PC-3 (cell line): ENCODE data around the gene CCDC91.

Experiments
- CTCF ChIP-seq: fragments of 300-600 bp; sonication (generic); conservative IDR thresholded peaks from 2 replicates; pipeline ENCODE4 v1.5.1; 2017; ENCODE audit warnings: antibody characterized with exemption, low read depth, mild to moderate bottlenecking, low read length
- EZH2 ChIP-seq: fragments of 300-600 bp; sonication (generic); IDR thresholded peaks from one replicate; pipeline ENCODE4 v1.6.1; 2017; ENCODE audit warnings: antibody characterized with exemption, mild to moderate bottlenecking, low read length; ENCODE audit not compliant: unreplicated experiment
- EZH2phosphoT487 ChIP-seq: fragments of 300-600 bp; sonication (generic); IDR thresholded peaks from 2 replicates; pipeline ENCODE4 v1.6.1; 2018; ENCODE audit warnings: mild to moderate bottlenecking, antibody characterized with exemption, low read length, borderline replicate concordance

DNA sequence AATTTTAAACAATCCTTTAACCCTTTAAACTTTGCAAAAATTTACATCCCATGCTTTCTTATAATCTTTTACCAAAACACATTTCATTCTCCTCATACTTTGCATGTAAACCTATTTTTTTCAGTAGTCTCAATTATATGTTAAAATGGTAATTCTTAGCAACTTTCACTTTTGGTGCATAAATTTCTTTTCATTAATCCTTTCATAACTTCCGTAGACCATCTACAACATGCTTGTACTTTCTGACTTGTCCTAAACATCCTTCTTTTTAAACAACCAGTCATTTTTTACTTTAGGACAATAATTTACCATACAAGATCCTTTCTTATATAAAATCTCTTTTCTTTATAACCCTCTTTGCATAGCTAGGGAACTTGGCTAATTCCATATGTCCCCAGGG lies 19.5 kb downstream of the CCDC91 start:
- no peak for TF ChIP-seq CTCF
- TF ChIP-seq EZH2 = no peak
- TF ChIP-seq EZH2phosphoT487 = no peak
